H1 (cell line): ENCODE data around the gene KCNJ9. TPM values are rescaled to one million over a fixed set of nuclear protein-coding genes. Genes with fewer than 3 reads are reported as not detected.
A peak's percentile ranks its signal among the peaks of the same experiment; 100 is the strongest.

Experiments
- BCL11A ChIP-seq, 2 experiments: IDR thresholded peaks; one replicate each; pipeline ENCODE4 v1.6.1; 2011; ENCODE audit warnings: low read depth in 2 of 2, low read length in 2 of 2, mild to moderate bottlenecking in 2 of 2
- CBX8 ChIP-seq: fragments of 300-800, 300-1000 bp; sonication (generic); IDR thresholded peaks from 2 replicates; pipeline ENCODE4 v1.7.1; 2016; ENCODE audit warnings: low read depth, low read length, borderline replicate concordance
- JUN ChIP-seq: IDR thresholded peaks from 2 replicates; pipeline ENCODE4 v1.6.1; 2011; ENCODE audit warnings: low read depth, mild to moderate bottlenecking, improper control_type of control experiment, low read length
- KDM1A ChIP-seq: fragments of 200-600, 300-600 bp; sonication (generic); IDR thresholded peaks from 2 replicates; pipeline ENCODE4 v1.7.1; 2016; ENCODE audit warnings: mild to moderate bottlenecking, low read length, borderline replicate concordance
- SAP30 ChIP-seq: fragments of 300-600 bp; sonication (generic); IDR thresholded peaks from 2 replicates; pipeline ENCODE4 v1.7.1; 2012; ENCODE audit warnings: low read length, moderate library complexity, mild to moderate bottlenecking, inconsistent platforms; ENCODE audit not compliant: insufficient read depth, insufficient replicate concordance
- SIRT6 ChIP-seq: IDR thresholded peaks from one replicate; pipeline ENCODE4 v1.7.1; 2012; ENCODE audit warnings: low read length, inconsistent platforms
- TAF1 ChIP-seq: IDR thresholded peaks from 2 replicates; pipeline ENCODE4 v1.6.1; 2011; ENCODE audit warnings: mild to moderate bottlenecking, low read depth, low read length
- TBP ChIP-seq: IDR thresholded peaks from 2 replicates; pipeline ENCODE4 v1.6.1; 2011; ENCODE audit warnings: low read depth, low read length, improper control_type of control experiment
- polyA plus RNA-seq, 7 experiments: library from polyadenylated mRNA; depleted of rRNA in 3 of 7; stranded (reverse) in 5 of 7; unstranded in 2 of 7; fragments of >200 nt in 5 of 7; fragments of 200-250 nt in 2 of 7; gene quantifications; 1 replicate in 5 of 7; 2 replicates in 1 of 7; 4 replicates in 1 of 7; pipeline versions ENCODE4 v1.2.1 to v1.2.3, GENCODE V29; 2011 to 2013; ENCODE audit warnings: missing spikeins in 2 of 7, mixed read lengths in 2 of 7
- total RNA-seq: library from RNA; stranded (reverse); fragmentation: NEBNext Ultra II Directional; extraction: Animal tissue kit (Norgen Biotek cat#: 25700); gene quantifications from 2 replicates; pipeline ENCODE4 v1.2.1, GENCODE V29; 2021
- TF ChIP-seq, protein P1 (sequence below): fragments of 300-600 bp; sonication (generic); IDR thresholded peaks from 2 replicates; pipeline ENCODE4 v1.7.1; 2012; ENCODE audit warnings: low read length, moderate library complexity, mild to moderate bottlenecking, inconsistent platforms; ENCODE audit not compliant: insufficient replicate concordance
- TF ChIP-seq, protein P2 (sequence below): IDR thresholded peaks from 2 replicates; pipeline ENCODE4 v1.6.1; 2012; ENCODE audit warnings: inconsistent platforms

KCNJ9 gene
- total and polyA plus RNA-seq, 2 of the 8 experiments (the other 6 are each of a cell fraction or from before 2014, with no cell fraction given) = 0.02 to 0.13 TPM

DNA sequence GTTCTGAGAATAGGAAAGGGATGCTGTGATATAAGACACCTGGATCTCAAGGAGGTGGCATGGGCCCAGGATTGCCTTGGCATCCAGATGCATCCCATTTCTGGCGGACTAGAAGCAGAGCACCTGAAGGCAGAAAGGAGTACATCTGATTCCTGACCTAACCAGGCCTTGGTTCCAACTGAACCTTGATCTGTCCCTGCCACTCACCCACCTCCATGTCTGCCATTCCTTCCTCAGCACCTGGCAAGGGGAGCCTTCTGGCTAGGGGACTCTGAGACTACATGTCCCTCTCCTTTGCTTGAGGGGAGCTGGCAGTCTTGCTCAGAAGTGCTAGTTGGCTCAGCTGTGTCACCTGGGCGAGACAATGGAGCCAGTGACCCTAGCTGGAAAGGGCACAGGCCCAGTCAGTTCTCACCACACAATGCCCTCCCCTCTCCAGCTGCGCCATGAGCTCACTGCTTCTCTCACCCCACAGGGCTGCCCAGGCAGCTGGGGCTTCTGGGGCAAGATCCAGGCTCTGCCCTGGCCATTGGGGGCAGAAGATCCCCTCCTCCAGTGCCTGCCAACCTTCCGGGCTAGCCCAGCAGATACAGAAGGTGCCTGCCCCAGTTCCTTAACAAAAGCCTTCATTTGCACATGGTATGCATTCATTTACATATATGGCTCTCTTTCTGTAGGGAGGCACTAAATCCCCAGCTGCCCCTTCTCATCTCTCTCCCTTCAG lies 14.2 kb downstream of the KCNJ9 start (continued):
- TF ChIP-seq, protein P1, sequence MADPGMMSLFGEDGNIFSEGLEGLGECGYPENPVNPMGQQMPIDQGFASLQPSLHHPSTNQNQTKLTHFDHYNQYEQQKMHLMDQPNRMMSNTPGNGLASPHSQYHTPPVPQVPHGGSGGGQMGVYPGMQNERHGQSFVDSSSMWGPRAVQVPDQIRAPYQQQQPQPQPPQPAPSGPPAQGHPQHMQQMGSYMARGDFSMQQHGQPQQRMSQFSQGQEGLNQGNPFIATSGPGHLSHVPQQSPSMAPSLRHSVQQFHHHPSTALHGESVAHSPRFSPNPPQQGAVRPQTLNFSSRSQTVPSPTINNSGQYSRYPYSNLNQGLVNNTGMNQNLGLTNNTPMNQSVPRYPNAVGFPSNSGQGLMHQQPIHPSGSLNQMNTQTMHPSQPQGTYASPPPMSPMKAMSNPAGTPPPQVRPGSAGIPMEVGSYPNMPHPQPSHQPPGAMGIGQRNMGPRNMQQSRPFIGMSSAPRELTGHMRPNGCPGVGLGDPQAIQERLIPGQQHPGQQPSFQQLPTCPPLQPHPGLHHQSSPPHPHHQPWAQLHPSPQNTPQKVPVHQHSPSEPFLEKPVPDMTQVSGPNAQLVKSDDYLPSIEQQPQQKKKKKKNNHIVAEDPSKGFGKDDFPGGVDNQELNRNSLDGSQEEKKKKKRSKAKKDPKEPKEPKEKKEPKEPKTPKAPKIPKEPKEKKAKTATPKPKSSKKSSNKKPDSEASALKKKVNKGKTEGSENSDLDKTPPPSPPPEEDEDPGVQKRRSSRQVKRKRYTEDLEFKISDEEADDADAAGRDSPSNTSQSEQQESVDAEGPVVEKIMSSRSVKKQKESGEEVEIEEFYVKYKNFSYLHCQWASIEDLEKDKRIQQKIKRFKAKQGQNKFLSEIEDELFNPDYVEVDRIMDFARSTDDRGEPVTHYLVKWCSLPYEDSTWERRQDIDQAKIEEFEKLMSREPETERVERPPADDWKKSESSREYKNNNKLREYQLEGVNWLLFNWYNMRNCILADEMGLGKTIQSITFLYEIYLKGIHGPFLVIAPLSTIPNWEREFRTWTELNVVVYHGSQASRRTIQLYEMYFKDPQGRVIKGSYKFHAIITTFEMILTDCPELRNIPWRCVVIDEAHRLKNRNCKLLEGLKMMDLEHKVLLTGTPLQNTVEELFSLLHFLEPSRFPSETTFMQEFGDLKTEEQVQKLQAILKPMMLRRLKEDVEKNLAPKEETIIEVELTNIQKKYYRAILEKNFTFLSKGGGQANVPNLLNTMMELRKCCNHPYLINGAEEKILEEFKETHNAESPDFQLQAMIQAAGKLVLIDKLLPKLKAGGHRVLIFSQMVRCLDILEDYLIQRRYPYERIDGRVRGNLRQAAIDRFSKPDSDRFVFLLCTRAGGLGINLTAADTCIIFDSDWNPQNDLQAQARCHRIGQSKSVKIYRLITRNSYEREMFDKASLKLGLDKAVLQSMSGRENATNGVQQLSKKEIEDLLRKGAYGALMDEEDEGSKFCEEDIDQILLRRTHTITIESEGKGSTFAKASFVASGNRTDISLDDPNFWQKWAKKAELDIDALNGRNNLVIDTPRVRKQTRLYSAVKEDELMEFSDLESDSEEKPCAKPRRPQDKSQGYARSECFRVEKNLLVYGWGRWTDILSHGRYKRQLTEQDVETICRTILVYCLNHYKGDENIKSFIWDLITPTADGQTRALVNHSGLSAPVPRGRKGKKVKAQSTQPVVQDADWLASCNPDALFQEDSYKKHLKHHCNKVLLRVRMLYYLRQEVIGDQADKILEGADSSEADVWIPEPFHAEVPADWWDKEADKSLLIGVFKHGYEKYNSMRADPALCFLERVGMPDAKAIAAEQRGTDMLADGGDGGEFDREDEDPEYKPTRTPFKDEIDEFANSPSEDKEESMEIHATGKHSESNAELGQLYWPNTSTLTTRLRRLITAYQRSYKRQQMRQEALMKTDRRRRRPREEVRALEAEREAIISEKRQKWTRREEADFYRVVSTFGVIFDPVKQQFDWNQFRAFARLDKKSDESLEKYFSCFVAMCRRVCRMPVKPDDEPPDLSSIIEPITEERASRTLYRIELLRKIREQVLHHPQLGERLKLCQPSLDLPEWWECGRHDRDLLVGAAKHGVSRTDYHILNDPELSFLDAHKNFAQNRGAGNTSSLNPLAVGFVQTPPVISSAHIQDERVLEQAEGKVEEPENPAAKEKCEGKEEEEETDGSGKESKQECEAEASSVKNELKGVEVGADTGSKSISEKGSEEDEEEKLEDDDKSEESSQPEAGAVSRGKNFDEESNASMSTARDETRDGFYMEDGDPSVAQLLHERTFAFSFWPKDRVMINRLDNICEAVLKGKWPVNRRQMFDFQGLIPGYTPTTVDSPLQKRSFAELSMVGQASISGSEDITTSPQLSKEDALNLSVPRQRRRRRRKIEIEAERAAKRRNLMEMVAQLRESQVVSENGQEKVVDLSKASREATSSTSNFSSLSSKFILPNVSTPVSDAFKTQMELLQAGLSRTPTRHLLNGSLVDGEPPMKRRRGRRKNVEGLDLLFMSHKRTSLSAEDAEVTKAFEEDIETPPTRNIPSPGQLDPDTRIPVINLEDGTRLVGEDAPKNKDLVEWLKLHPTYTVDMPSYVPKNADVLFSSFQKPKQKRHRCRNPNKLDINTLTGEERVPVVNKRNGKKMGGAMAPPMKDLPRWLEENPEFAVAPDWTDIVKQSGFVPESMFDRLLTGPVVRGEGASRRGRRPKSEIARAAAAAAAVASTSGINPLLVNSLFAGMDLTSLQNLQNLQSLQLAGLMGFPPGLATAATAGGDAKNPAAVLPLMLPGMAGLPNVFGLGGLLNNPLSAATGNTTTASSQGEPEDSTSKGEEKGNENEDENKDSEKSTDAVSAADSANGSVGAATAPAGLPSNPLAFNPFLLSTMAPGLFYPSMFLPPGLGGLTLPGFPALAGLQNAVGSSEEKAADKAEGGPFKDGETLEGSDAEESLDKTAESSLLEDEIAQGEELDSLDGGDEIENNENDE = peak; percentile 44
- TF ChIP-seq KDM1A (no peak), JUN (no peak), TBP (peak; percentile 24; the same call in 1 of the 2 replicates), CBX8 (no peak), SAP30 (peak; percentile 33), SIRT6 (no peak), TAF1 (0 out of 2 replicates have a peak, but pooled peaks have one; percentile 32), BCL11A (IDR thresholded peaks at IDR 0.05; ENCODE audit: low read depth in 2 of 2, low read length in 2 of 2) (no peak)
- TF ChIP-seq, protein P2, sequence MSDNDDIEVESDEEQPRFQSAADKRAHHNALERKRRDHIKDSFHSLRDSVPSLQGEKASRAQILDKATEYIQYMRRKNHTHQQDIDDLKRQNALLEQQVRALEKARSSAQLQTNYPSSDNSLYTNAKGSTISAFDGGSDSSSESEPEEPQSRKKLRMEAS = peak; percentile 53; the same call in 1 of the 2 replicates
